GM19324 (cell line): ENCODE results near the gene C12orf54.
"Not testable (repeated sequence)": the region's sequence is repeated elsewhere in the genome, so short reads cannot be mapped to it uniquely, and the experiment has no call there.

Experiments used
- ATAC-seq: cut with Tn5 transposase; IDR thresholded peaks from one replicate; pipeline ENCODE4 v1.9.1; 2021; ENCODE audit warnings: mild to moderate bottlenecking, moderate library complexity; ENCODE audit not compliant: unreplicated experiment, low FRiP score

C12orf54 gene

DNA sequence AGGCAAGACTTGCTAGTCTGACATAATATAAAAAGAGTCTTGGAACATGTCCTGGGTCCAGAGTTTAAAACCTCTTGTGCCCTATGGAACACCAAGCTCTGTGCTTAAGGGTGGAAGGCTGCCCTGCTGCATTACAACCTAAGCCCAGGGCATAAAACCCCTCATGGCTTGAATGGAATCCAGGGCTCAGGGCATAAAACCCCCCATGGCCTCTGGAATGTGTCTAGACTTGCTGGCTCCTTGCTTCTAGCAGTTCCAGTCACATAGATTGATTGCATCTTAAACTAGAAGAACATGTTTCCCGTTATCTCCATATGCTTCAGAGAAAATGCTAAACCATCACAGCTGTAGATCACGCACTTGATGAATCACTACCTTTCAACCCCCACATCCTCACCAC lies 24.5 kb downstream of the C12orf54 start:
- not testable (repeated sequence) for ATAC-seq

DNA sequence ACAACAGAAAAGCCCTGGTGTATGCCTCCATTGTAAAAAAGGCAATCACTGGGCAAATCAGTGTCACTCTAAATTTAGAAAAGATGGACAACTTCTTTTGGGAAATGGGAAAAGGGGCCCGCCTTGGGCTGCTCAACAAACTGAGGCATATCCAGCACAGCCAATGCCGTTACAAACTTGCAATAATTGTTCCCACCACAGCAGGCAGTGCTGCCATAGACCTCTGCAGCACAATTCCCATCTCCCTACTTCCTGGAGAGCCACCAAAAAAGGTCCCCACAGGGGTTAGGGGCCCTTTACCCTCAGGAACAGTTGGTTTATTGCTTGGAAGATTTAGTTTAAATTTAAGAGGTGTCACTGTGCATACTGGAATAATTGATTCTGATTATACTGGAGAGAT lies 26.7 kb downstream of the C12orf54 start:
- ATAC-seq: no peak

DNA sequence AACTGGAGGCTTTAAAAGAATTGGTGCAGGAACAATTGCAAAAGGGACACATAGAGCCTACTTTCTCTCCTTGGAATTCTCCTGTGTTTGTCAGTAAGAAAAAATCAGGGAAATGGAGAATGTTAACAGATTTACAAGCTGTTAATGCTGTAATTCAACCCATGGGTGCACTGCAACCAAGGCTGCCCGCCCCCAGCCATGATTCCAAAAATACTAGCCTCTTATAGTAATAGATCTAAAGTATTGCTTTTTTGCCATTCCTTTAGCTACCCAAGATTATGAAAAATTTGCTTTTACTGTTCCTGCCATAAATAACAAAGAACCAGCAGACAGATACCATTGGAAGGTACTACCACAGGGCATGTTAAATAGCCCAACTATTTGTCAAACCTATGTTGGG lies 27.8 kb downstream of the C12orf54 start:
- no peak for ATAC-seq

DNA sequence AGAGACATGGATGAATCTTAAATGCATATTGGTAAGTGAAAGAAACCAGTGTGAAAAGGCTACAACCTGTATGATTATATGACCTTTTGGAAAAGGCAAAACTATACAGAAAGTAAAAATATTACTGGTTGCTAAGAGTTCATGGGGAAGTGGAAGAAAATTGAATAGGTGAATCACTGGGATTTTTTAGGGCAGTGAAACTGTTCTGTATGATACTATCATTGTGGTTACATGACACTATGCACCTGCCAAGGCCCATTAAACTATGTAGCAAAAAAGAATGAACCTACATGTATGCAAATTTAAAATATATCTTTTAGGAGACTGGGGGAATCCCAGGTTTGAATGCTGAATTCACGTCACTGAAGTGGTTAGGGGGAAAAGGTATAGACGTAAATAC lies 30.6 kb downstream of the C12orf54 start:
- ATAC-seq: no peak

DNA sequence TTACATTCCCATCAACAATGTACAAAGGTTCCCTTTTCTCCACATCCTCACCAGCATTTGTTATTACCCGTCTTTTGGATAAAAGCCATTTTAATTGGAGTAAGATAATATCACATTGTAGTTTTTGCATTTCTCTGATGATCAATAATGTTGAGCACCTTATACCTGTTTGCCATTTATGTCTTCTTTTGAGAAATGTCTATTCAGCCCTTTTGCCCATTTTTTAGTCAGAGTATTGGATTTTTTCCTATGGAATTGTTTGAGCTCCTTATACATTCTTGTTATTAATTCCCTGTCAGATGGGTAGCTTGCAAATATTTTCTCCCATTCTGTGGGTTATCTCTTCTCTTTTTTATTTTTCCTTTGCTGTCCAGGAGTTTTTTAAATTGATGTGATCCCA lies 32.4 kb downstream of the C12orf54 start:
- no peak for ATAC-seq

DNA sequence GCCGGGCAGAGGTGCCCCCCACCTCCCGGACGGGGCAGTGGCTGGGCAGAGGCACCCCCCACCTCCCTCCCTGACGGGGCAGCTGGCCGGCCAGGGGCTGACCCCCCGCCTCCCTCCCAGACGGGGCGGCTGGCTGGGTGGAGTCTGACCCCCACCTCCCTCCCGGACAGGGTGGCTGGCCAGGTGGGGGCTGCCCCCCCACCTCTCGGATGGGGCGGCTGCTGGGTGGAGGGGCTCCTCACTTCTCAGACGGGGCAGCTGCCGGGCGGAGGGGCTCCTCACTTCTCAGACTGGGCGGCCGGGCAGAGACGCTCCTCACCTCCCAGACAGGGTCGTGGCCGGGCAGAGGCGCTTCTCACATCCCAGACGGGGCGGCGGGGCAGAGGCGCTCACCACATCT lies 38.1 kb downstream of the C12orf54 start:
- not testable (repeated sequence) for ATAC-seq

DNA sequence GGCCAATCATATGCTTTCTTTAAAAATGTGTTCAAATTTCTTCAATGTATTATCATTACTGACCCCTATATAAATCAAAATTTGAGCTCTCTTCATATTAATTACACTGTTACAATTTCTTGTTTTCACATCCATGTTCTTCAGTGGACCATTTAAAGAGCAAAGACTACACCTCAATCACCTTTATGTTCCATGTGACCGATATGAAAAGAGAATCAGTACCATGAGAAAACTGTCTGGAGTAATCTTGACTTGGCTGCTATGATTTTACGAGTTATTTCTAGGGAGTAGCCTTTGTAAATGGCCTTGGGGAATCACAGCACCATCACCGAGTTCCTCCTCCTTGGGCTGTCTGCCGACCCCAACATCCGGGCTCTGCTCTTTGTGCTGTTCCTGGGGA lies 43.0 kb downstream of the C12orf54 start, which contains the start of gene OR8S1:
Gene OR8S1 (plus strand): TSS at position 301 of the 400 bp plus-strand sequence. CDS start 0 bp downstream, at position 301.
- no peak for ATAC-seq

DNA sequence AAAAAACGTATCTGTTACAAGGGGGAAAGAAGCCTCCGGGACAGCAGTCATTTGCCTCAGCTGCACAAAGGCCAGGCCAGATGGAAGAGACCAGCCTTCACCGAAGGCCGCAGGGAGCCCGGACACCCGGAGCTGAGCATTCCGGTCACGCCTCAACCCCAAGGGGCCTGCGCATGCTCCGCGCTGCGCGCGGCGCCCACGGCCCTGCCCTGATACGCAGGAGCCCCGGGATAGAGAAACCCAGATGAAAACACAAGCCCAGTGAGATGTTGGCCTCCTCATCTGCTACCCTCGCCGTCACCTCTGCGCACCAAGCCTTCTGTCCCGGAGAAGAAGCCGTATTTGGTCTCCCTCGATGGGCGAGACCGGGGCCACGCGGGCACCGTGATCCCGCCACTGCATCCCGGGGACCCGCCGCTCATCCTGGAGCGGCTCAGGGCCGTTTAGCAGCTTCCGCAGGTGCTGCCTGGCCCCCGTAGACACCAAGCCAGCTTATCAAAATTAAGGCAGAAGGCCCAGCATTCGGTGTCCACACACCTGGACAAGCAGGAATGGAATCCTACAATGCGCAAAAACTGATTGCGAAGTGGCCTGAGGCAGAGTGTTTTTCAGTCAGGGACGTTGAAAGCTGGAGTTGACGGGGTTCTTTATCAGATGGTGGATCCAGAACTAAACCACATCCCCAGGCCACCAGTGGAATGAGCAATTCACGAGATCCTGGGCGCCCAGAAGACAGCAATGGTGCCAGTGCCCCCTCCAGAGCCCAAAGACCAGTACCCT lies 45.8 kb downstream of the C12orf54 start:
- ATAC-seq: no peak

DNA sequence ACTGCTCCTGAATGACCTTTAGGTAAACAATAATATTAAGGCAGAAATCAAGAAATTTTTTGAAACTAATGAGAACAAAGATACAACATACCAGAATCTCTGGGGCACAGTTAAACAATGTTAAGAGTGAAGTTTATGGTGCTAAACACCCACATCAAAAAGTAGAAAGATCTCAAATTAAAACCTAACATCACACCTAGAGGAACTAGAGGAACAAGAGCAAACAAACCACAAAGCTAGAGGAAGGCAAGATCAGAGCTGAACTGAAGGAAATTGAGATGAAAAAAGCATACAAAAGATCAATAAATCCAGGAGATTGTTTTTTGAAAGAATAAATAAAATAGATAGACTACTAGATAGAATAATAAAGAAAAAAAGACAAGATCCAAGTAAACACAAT lies 50.3 kb downstream of the C12orf54 start:
- no peak for ATAC-seq

DNA sequence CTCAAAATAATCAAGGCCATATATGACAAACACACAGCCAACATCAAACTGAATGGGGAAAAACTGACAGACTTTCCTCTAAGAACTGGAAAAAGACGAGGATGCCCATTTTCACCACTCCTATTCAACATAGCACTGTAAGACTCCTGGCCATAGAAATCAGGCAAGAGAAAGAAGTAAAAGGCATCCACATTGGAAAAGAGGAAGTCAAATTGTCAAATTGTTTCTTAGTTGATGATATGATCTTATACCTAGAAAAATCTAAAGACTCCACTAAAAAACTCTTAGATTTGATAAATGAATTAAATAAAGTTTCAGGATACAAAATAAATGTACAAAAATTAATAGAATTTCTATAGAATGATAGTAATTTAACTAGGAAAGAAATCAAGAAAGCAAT lies 54.3 kb downstream of the C12orf54 start:
- ATAC-seq: no peak

DNA sequence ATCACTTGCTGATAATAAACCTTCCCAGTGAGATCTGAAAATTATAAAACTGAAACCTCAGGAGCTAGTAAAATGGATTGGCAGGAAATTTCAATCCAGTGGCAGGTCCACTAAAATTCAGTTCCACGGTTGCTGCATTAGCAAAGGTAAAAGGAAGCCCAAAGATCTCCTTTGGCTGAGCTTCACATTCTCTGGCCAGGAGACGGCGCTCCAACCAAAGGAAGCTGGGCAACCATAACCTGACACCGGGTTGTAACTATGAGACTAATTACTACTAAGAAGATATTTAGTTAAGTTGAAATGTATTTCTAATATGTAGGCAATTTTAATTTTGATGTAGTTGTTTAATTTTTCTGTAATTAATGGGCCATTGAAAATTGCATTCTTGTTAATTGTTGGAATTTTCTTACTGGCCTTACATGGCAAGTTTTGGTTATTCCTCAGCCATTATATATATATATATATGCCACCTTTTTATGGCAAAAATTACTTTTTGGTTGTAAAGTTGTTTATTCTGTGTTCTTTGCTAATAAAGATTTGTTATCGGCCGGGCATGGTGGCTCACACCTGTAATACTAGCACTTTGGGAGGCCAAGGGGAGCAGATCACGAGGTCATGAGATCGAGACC lies 60.1 kb downstream of the C12orf54 start:
- ATAC-seq: no peak

DNA sequence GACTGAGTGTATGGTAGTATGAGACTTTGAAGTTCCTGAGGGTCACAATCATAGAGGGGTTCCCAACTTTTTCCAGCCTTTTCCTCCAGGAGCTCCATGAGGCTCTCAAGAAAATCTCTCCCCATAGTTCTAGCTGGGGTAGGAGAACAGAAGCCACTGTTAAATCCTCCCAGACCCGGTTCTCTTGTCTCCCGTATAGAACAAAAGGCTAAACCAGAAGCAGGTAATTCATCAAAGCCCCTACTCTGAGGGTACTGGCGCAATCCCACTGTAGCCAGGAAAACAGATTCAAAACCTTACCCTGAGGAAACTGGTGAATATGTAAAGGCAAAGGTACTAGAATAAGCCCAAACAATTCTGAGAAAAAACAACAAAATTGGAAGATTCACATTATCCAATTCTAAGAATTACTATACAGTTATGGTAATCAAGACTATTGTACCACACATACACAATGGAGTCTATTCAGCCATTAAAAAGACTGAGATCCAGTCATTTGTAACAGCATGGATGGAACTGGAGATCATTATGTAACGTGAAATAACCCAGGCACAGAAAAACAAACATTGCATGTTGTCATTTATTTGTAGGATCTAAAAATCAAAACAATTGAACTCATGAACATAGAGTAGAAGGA lies 63.7 kb downstream of the C12orf54 start:
- no peak for ATAC-seq
